NCI-H524 (cell line): Measurements from ENCODE around the gene RRP8.
A peak's percentile ranks its signal among the peaks of the same experiment; 100 is the strongest.

ENCODE experiments used
- DNase-seq, 2 experiments: peaks; one replicate each; lab custom pipeline; 2025; lab: John Stamatoyannopoulos, UW

RRP8 gene

DNA sequence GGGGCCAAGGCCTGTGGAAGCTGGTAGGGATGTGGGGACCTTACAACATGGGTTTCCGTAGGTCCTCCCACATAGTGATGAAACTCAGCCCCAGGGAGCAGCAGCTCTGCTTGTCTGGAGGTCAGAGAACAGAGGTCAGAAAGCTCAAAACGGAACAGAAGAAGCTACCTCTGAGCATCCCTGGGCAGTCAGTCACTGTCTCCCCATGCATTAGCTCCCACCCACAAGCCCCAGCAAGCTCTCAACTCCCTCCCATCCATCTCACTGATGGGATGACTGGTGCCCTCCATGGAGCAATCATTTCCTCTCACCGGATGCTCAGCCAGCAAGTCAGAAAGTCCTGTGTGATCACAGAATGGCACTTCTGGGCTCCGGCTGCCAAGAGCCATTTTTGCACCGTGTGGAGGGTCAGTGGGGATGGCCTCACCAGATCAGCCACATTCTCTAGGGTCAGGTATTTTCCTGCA, 13.9 kb upstream of the RRP8 start:
- no peak for DNase-seq

DNA sequence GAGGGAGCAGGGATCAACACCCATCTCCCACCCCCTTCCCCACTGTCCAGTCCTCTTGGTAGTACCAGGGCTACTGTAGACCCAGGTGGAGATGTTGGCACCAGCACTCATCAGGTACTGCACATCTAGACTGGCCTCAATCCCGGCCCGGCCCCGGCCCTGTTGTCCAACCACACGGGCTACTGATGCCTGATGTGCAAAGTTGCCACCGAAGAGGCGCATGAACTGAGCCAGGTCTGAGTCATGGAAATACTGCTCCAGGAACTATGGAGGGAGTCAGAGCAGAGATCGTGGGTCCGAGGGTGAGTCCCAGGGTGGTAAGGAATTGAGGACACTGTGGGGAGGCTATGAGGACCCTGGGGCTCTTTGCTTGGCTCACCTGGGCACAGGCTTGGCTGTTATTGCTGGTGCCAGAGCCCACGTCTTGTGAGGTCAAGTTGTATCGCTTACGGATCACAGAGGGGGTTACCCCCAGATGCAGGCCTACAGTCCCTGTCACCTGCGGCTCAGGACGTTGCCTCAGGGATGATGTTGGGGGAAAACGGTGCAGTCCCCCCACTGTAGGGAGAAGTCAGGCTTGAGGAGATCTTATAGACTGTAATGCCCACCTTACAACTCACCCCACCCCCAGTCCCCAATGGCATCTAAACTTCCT, 13.3 kb upstream of the RRP8 start:
- DNase-seq = no peak

DNA sequence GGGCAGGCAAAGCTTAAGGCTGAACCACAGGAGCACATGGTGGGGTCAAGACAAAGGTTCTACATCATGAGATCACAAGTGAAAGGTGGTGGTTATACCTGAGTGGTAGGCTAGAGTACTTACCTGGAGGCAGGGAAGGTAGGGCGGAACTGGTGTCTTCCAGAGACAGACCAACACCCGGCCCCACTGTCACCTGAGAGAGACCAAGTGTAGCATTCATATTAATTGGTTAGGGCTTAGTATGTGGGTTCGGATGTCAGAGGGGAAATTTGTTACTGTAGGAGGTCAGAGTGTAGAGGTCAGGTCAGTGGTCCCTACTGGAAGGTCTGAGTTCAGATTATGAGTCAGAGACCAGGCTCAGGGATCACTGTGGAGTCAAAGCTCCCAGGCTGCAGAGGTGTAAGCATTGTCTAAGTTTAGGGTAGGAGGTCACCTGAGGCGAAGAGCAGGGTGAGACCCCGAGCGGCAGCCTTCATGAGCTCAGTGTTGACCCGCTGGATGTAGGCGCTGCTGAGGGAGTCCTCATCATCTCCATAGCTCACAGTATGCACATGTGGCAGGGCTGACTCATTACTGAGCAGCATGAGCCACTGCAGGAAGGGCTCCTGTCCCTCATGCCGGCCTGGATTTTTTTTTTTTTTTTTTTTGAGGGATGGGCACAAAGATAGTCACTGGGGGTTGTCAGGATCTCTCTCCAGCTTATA, 12.6 kb upstream of the RRP8 start:
- no peak for DNase-seq

DNA sequence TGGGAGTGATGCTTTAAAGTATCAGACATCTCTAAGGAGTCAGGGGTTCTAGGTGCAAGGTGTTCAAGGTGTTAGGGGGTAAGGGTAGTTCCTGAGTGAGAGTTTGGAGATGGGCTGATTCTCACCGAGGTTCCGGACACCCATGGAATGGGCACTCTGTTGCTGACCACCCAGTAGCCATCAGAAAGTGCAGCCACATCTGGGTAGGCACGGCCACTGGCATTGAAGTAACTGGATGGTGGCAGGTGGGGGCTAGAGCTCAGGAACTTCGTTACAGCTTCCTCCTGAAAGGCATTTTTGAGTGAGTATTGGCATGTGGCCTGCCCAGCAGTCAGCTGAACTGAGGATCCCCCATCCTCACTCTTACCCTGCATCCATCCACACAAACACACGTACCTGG, 11.6 kb upstream of the RRP8 start:
- no peak for DNase-seq

DNA sequence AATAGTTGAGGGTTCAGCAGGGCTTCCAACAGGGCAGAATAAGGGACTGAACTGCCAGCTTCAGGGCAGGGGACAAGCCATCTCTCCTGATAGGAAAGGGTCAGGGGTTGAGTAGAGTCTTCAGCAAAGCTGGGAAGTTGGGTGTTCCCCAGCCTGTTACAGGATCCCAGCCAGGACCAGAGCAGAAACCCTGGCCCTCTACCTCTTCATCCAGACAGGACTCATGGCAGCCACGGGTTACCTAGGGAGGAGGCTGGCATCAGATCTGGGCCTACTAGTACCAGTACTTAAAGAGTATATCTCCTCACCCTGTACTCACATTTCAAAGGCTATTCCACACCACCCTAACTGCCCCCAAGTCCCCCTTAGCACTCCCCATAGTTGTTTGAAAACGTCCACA, 11.0 kb upstream of the RRP8 start:
- DNase-seq = no peak

DNA sequence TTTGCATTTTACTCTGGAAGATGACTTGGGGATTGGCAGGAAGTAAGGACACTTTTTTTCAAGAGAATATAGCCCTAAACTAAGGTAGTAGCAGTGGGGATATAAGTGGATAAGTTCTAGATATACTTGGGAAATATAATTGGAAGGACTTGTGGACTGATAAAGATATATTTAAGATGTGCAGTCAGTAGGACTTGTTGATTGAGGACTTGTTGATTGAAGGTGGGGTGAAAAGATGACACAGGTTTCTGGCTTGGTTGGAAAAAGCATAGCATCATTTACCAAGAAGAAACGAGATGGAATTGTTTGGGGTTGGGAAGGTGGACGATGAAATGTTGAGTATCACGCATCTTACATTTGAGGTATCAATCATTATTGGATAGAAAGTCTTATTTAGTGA, 10.1 kb upstream of the RRP8 start:
- DNase-seq = no peak

DNA sequence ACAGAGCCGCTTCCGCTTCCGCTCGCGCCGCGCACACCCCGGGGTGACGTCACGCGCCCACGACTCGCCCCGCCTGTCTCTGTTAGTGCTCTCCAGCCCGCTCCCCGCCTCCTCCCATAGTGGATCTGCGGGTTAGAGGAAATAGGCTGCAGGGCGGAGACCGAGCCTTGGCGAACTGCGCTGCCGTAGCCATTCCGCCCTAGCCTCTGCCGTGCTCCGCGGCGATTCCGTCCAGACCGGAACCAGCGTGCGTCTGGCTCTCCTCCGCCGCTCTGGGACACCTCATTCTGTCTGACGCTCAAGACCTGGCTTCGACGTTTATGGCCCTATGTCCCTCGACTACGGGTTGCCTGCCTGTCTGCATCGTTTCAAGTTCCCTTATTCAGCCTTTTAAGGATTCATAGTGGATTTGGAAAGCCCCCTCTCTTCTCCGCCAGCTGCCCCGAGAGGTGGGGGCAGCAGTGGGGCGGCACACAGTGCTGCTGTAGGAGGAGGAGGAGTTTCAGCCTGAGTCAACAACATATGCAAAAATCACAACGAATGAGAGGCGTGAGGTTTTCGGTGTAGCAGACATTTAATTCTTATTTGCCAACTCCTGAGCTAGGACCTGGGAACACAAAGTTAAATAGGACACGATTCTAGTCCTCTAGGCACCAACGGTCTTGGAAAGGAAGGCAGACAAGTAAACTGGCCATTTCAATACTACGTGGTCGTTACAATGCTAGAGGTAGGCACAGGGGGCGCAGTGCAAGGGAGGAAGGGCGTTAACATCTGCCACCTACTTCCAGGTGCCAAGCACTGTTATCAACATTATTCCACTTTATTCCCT, 9.0 kb upstream of the RRP8 start, which contains the start of gene TAF10:
Gene TAF10 (minus strand): TSS at position 4 of the 829 bp plus-strand sequence. CDS start 27 bp downstream, outside the sequence.
- DNase-seq = peak; percentile 79 to 87

DNA sequence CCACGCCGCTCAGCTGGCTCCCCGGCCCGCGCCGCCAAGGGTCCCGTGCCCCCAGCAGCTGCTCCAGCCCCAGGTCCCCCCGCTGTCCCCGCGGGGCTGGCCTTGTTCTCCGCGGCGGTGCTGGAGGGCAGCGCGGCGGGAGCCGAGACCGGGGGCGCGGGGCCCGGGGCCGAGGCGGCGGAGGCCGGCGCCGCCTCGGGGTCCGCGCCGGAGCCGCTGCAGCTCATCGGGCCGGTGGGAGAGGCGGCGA, 8.5 kb upstream of the RRP8 start:
- no peak for DNase-seq

DNA sequence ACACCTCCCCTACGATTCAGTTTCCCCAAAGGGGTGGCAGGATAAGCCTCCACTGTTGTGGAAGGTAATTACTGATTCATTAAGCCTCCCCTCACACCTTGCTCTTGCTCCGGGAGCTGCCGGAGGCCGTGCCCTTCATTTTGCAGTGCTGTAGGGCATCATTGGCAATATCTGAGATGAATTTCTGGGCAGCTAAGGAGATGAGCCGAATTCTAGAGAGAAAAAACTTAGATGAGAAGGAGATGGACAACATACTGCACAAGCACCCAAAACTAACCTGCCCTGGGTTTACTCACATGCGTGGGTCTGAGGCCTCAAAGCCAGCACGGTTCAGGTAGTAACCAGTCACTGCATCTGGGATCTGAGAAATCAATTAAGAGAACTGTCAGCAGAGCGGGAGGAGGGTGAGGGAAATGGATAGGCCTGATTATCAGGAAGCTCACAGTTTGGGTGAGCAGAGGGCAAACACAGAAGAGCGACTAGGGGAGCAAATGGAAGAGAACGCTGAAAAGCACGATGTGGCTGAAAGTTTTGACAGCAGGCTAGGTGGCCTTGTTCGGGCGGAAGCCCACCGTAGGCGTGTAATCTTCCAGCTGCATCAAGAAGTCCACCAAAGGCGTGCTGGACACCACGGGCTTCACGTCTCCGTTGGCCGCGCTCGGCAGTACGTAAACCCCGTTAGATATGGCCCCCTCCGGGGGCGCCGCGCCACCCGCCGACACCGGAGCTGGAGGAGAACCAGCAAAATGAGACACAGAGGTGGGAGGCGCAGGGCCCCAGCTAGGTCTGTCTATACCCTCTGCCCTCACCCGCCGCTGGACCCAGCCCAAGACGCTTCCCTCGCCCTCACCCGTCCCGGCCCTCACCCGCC, 7.9 kb upstream of the RRP8 start:
- DNase-seq = no peak

DNA sequence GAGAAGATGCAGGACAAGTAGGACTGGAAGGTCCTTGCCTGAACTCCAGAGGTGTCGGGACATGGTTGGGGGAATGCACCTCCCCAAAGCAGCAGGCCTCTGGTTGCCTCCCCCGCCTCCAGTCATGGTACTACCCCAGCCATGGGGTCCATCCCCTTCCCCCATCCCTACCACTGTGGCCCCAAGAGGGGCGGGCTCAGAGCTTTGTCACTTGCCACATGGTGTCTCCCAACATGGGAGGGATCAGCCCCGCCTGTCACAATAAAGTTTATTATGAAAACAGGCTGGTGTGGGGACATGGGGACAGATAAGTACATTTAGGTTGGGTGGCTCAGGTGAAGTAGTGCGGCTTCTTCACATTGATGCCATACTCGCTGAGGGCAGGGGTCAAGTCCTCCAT, 7.2 kb upstream of the RRP8 start:
- DNase-seq = no peak

DNA sequence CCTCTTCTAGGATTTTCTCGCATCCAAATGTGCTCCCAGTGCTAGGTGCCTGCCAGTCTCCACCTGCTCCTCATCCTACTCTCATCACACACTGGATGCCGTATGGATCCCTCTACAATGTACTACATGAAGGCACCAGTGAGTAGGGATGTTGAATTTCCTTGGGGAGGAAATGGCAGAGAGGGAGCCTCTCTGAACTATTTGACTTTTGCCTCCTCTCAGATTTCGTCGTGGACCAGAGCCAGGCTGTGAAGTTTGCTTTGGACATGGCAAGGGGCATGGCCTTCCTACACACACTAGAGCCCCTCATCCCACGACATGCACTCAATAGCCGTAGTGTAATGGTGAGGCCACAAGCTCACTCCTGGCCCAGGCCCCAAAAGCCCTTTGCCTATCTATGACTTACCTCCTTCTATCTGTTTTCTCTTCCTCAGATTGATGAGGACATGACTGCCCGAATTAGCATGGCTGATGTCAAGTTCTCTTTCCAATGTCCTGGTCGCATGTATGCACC, 6.1 kb upstream of the RRP8 start:
- DNase-seq = no peak

DNA sequence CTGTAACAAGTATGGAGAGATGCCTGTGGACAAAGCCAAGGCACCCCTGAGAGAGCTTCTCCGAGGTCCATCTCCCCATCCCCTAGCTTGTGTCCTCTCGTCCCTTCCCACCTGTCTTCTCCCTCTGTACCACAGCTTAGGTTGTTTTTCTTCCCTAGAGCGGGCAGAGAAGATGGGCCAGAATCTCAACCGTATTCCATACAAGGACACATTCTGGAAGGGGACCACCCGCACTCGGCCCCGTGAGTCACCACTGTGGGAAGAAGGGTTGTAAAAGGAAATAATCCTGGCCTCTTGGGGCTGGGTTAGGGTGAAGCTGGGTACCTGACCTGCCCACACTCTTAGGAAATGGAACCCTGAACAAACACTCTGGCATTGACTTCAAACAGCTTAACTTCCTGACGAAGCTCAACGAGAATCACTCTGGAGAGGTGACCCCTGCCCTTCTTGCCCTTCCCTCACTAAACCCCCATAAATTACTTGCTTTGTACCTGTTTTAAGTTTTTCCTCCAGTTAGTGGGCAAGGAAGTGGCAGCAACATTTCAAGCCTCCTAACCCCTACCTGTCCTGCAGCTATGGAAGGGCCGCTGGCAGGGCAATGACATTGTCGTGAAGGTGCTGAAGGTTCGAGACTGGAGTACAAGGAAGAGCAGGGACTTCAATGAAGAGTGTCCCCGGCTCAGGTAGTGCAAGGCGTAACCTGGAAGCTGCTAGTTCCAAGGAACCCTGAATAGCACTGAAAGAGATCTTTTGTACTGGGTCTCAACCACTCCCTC, 5.5 kb upstream of the RRP8 start:
- no peak for DNase-seq

DNA sequence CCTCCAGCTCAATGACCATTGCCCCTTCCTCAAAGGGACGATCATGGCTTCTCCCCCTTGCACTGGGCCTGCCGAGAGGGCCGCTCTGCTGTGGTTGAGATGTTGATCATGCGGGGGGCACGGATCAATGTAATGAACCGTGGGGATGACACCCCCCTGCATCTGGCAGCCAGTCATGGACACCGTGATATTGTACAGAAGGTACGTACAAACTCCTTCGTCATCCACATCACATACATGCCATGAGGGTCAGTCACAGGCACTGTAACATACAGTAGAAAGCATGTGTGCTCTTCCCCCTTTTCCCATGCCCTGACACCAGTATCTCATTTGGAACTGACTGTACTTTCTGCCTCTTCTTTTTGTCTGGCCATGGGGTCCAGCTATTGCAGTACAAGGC, 4.6 kb upstream of the RRP8 start:
- DNase-seq = no peak

DNA sequence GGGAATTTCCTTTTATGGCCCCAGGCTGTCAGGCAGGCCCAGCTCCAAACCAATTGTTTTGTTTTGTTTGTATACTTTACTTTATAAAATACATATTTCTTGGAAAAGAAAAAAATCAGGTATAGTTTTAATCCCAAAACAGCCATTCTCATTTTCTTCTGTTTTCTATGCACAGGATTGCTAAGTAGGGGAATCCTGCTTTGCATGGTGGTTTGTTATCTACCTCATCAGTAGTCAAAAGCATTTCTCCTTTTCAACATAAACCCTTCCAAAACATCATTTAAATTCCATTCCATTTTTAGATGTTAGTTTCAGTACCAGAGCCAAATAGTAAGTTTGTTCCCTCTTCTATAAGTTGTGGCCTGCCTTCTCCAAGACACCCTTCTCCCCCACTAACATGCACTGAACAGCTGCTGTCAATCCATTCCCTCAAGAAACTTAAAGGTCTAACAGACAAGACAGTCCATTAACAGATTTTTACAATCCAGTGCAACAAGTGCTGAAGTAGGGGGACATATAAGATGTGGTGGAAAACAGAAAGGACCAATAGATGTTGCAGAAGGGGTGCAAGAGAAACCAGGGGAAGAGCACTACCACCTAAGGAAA, 3.9 kb upstream of the RRP8 start:
- no peak for DNase-seq

DNA sequence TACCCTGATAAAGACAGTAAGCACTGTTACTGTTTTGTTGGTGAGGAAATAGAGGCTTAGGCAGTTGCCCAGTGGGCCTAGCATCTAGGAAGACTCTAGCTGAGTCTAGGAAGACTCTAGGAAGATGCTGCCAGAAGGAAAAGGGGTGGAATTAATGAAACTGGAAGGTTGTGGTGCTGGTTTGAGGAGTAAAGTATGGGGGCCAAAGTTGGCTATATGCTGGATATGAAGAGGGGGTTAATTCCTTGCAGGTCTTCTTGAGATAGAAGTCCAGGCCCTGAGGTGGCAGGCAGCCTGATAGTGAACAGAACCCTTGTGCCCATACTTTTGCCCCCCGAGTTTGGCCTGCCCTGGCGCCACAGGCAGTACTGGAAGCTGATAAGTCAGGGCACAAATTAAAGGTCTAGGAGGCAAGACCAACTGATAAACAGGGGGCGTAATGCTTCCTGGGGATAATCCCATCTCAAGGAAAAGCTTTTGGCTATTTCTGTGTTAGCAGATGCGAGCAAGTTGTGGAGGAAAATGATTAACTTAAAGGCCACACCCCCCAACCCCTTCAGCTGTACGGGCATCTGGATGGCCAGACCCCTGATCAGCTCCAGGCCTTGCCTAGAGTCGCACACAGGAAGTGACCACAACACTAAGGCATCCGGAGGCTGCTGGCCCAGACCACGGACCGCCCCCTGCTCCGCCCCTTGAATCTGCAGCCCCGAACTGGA, 3.2 kb upstream of the RRP8 start:
- no peak for DNase-seq

DNA sequence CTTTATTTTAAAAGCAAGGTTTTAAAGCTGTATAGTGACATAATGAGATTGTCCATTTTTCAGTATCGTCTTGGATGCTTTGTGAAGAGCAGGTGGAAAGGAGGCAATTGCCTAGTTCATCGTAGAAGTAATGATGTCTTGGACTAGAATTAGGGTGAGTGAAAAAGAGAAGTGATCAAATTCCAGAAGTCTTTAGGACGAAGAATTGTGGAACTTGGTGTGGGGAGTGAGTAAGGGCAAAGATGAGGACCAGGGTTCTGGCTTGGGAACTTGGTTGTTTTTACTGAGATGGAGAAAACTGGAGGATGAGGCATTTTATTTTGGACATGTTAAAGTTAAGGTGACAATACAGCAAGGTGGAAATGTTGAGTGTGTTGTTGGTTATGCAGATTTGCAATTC, 1.4 kb upstream of the RRP8 start:
- no peak for DNase-seq

DNA sequence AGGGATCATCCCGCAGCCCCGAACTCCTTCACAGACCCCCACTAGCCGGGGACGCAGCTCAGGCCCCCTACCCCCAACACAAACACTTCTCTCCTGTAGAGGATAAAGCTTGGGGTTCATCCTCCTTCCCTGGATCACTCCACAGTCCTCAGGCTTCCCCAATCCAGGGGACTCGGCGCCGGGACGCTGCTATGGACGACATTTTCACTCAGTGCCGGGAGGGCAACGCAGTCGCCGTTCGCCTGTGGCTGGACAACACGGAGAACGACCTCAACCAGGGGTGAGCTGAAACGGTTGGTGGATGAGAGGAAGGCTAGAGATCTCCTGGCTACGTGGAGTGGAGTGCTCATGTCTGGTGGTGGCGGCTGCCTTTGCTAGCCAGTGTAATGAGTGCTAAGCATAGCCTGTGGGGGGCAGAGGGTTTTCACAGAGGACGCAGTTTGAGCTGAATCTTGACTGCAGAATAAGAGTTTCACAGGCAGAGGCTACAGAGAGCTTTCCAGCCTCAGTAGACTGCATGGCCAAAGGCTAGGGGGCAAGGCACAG, 738 bp upstream of the RRP8 start:
- peak; percentile 5 to 41 for DNase-seq

DNA sequence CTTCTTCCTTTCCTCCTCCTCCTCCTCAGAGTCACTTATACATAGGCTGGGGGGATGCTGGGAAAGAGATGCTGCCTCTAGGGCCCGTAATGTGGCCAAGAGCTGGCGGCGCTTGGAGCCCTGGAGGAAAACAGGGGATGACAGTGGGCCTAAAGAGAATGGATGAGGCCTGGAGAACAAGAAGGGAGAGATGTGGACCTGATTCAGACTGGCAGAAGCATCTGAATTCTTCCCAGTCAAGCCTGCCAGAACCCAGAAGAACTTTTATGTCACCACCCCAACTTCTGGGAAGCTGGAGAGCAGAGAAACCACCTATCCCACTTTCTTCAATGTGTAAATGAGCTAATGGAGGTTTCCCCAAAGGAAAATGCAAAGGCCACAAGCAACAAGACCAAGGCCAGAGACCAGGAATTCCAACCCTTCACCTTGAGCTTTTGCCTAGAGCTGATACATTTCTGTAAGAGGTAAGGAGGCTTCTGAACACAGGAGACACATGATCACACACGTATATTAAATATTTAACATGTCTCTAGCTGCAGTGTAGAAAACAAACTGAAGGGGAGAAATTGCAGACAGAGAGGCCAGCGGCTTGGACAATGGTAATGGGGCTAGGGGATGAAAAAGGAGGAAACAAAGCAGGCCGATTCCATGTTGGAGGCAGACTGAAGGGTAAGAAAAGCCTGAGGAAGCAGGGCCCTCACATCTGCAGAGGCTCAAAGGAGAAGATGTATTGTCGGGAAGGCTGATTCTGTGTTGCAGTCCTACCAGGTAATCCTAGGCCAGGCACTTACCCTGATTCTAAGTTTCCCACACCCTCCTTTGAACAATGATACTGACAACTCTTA, 1.1 kb downstream of the RRP8 start:
- no peak for DNase-seq

DNA sequence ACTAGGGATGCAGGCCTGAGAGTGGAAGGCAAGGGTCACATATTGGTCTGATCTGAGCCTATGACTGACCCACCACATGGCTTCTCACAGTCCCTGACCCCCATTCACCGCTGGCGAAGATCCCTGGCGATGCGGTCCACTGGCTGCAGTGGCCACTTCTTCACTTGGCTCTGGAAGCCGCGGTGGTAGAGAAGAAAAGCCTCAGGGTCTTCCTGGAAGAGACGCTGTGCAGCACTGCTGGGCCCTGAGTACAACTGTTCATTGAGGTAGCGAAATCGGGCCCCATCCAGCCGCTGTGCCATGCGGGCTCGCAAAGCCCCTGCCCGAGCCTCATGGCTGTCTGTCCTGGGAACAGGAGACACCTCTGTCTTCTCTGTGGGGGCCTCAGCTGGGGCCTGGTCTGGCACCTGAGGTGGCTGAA, 2.4 kb downstream of the RRP8 start:
- DNase-seq = no peak
